Calu3 (cell line): ENCODE results near the gene PHKG2. TPM values are rescaled to one million over a fixed set of nuclear protein-coding genes. Genes with fewer than 3 reads are reported as not detected.

Source experiments
- BruUV-seq: library from RNA; stranded (reverse); fragments of 400-500 nt; replicated peaks from 2 replicates; lab custom pipeline; 2021; lab: Mats Ljungman, UMichigan
- CTCF ChIA-PET: fragments of 300-600 bp; sonication (Branson Sonifier 250); formaldehyde crosslinking; loops from one replicate; lab custom pipeline; 2022; ENCODE audit warnings: antibody characterized with exemption; lab: Charles Lee
- DNase-seq: peaks from one replicate; pipeline ENCODE4 v3.0.0; 2022
- H3K27ac Mint-ChIP-seq: one replicate; pipeline ENCODE4 v1.8.0; 2022; ENCODE audit warnings: mixed read lengths; ENCODE audit not compliant: unreplicated experiment
- H3K27me3 Mint-ChIP-seq: one replicate; pipeline ENCODE4 v1.8.0; 2022; ENCODE audit warnings: mixed read lengths; ENCODE audit not compliant: unreplicated experiment
- H3K36me3 Mint-ChIP-seq: one replicate; pipeline ENCODE4 v1.8.0; 2022; ENCODE audit warnings: mild to moderate bottlenecking, moderate library complexity, mixed read lengths; ENCODE audit not compliant: insufficient read depth, unreplicated experiment
- H3K4me1 Mint-ChIP-seq: one replicate; pipeline ENCODE4 v1.8.0; 2022; ENCODE audit warnings: mild to moderate bottlenecking, low read depth, mixed read lengths; ENCODE audit not compliant: unreplicated experiment
- H3K4me3 Mint-ChIP-seq: one replicate; pipeline ENCODE4 v1.8.0; 2022; ENCODE audit warnings: mild to moderate bottlenecking, low read depth, moderate library complexity, mixed read lengths; ENCODE audit not compliant: unreplicated experiment
- H3K9me3 Mint-ChIP-seq: one replicate; pipeline ENCODE4 v1.8.0; 2022; ENCODE audit warnings: low read depth, mixed read lengths; ENCODE audit not compliant: unreplicated experiment
- CTCF ChIP-seq: fragments of 200-600 bp; IDR thresholded peaks from one replicate; pipeline ENCODE4 v1.8.0; 2022; ENCODE audit warnings: antibody characterized with exemption; ENCODE audit not compliant: unreplicated experiment
- intact Hi-C: fragments of 100-400 bp; cut with micrococcal nuclease; formaldehyde crosslinking; loops from one replicate; pipeline ENCODE4 v1.10.0; 2022; ENCODE audit not compliant: unreplicated experiment
- total RNA-seq: library from RNA; stranded (reverse); gene quantifications from 2 replicates; pipeline ENCODE4 v1.2.3, GENCODE V29; 2022

The PHKG2 gene
- total RNA-seq, 1 experiment from 2014 or later: 66.7 TPM

GRCh38 chr16:30764086-30764485, 15.9 kb downstream of the PHKG2 start:
- CTCF ChIA-PET: no interaction called here
- Mint-ChIP-seq H3K4me1 (peaks cover 24% of the 10 kb centered on the region), H3K27ac (no peak overlapping the region), H3K9me3 (no peaks in the 10 kb centered on the region), H3K4me3 (no peak overlapping the region), H3K27me3 (no peaks in the 10 kb centered on the region), H3K36me3 (peaks cover 80% of the 10 kb centered on the region)
- DNase-seq: no peak
- no TSS peak for BruUV-seq
- no peak for TF ChIP-seq CTCF
- intact Hi-C loops: loop anchor here (5.0 kb wide), 1 partner anchor 158 kb away; the partner anchor contains the start of gene FBXL19

GRCh38 chr16:30764816-30765465, 16.7 kb downstream of the PHKG2 start:
- BruUV-seq: no TSS peak
- no peak overlapping the region for H3K4me3 Mint-ChIP-seq
- no peak overlapping the region for H3K27ac Mint-ChIP-seq
- peaks cover 84% of the 10 kb centered on the region for H3K36me3 Mint-ChIP-seq
- no peak for DNase-seq
- CTCF ChIA-PET: interaction anchor here (0.6 kb wide), 1 partner anchor 34 kb away, joined by 5 read pairs; no protein-coding TSS in a partner anchor
- H3K4me1 Mint-ChIP-seq: peaks cover 24% of the 10 kb centered on the region
- TF ChIP-seq CTCF: no peak
- H3K27me3 Mint-ChIP-seq: no peaks in the 10 kb centered on the region
- intact Hi-C loops: loop anchor here (5.0 kb wide), 1 partner anchor 157 kb away; the partner anchor contains the start of gene FBXL19
- H3K9me3 Mint-ChIP-seq: no peaks in the 10 kb centered on the region

- Mint-ChIP-seq H3K27ac (no peak overlapping the region), H3K4me3 (no peak overlapping the region), H3K4me1 (peaks cover 15% of the 10 kb centered on the region), H3K9me3 (no peaks in the 10 kb centered on the region), H3K36me3 (peaks cover 77% of the 10 kb centered on the region), H3K27me3 (no peaks in the 10 kb centered on the region)
- intact Hi-C loops: no loop called here
- no TSS peak for BruUV-seq
- TF ChIP-seq CTCF: no peak
- CTCF ChIA-PET: no interaction called here
- no peak for DNase-seq
Observed at GRCh38 chr16:30766206-30766932, 18.1 kb downstream of the PHKG2 start.

- Mint-ChIP-seq H3K9me3 (no peaks in the 10 kb centered on the region), H3K36me3 (peaks cover 77% of the 10 kb centered on the region), H3K4me3 (no peak overlapping the region), H3K27ac (no peak overlapping the region), H3K27me3 (no peaks in the 10 kb centered on the region), H3K4me1 (peaks cover 15% of the 10 kb centered on the region)
- BruUV-seq: no TSS peak
- intact Hi-C loops: no loop called here
- no peak for DNase-seq
- no peak for TF ChIP-seq CTCF
- CTCF ChIA-PET: no interaction called here
Observed at GRCh38 chr16:30766933-30767284, 18.7 kb downstream of the PHKG2 start.
